ENCODE data around the gene RAI1.

RAI1 gene

GRCh38 chr17:17692353-17693252, 11.3 kb downstream of the RAI1 start:
- POLR2A ChIA-PET (ENCODE audit: low non-redundant PET): interaction anchor here (0.9 to 1.0 kb wide), 2 partner anchors 10 to 13 kb away, joined by 3 to 5 read pairs; no protein-coding TSS in a partner anchor
- CTCF ChIA-PET: interaction anchor here (1.1 kb wide), 1 partner anchor 11 kb away, joined by 4 read pairs; no protein-coding TSS in a partner anchor
- peak overlapping the region; percentile 100 for H3K27ac ChIP-seq
- no peak for TF ChIP-seq CTCF (conservative IDR thresholded peaks at IDR 0.05; ENCODE audit: low read depth)
- DNase-seq (ENCODE audit: low spot score): no peak

GRCh38 chr17:17693253-17694168, 12.3 kb downstream of the RAI1 start:
- TF ChIP-seq CTCF (conservative IDR thresholded peaks at IDR 0.05; ENCODE audit: low read depth): no peak
- peak overlapping the region; percentile 100 for H3K27ac ChIP-seq
- POLR2A ChIA-PET (ENCODE audit: low non-redundant PET): interaction anchor here (0.9 to 1.3 kb wide), 3 partner anchors 10 to 14 kb away, joined by 3 to 5 read pairs (median 4); no protein-coding TSS in a partner anchor
- peak; percentile 54 for DNase-seq (ENCODE audit: low spot score)
- CTCF ChIA-PET: interaction anchor here (0.8 kb wide), 1 partner anchor 33 kb away, joined by 3 read pairs; no protein-coding TSS in a partner anchor

- ChIA-PET POLR2A (ENCODE audit: low non-redundant PET) (interaction anchor here (1.0 to 1.3 kb wide), 2 partner anchors 11 to 12 kb away, joined by 4 to 5 read pairs; no protein-coding TSS in a partner anchor), CTCF (interaction anchor here (0.8 to 1.0 kb wide), 2 partner anchors 32 to 52 kb away, joined by 3 to 4 read pairs; no protein-coding TSS in a partner anchor)
- peak; percentile 79 for DNase-seq (ENCODE audit: low spot score)
- no peak for TF ChIP-seq CTCF (conservative IDR thresholded peaks at IDR 0.05; ENCODE audit: low read depth)
- H3K27ac ChIP-seq: peak overlapping the region; percentile 100
Measured at GRCh38 chr17:17694169-17695081, 13.2 kb downstream of the RAI1 start.

GRCh38 chr17:17696085-17696484, 14.8 kb downstream of the RAI1 start:
- ChIA-PET POLR2A (ENCODE audit: low non-redundant PET) (interaction anchor here (0.9 kb wide), 1 partner anchor 12 kb away, joined by 4 read pairs; no protein-coding TSS in a partner anchor), CTCF (no interaction called here)

More at GRCh38 chr17:17696085-17696484, 14.8 kb downstream of the RAI1 start:
- TF ChIP-seq CTCF (conservative IDR thresholded peaks at IDR 0.05; ENCODE audit: low read depth): no peak
- DNase-seq (ENCODE audit: low spot score): no peak
- peak overlapping the region; percentile 100 for H3K27ac ChIP-seq
